Hepatocyte (in vitro differentiated cells): ENCODE results near the gene PLXNA2.

Experiments
- EZH2 ChIP-seq: fragments of 200-600 bp; sonication (generic); IDR thresholded peaks from 2 replicates; pipeline ENCODE4 v1.6.1; 2016; ENCODE audit warnings: antibody characterized with exemption, mild to moderate bottlenecking, borderline replicate concordance
- TF ChIP-seq, protein P1 (sequence below): fragments of 200-600 bp; sonication (generic); IDR thresholded peaks from 2 replicates; pipeline ENCODE4 v1.5.1; 2016; ENCODE audit warnings: antibody characterized with exemption, mild to moderate bottlenecking; ENCODE audit not compliant: poor library complexity

DNA sequence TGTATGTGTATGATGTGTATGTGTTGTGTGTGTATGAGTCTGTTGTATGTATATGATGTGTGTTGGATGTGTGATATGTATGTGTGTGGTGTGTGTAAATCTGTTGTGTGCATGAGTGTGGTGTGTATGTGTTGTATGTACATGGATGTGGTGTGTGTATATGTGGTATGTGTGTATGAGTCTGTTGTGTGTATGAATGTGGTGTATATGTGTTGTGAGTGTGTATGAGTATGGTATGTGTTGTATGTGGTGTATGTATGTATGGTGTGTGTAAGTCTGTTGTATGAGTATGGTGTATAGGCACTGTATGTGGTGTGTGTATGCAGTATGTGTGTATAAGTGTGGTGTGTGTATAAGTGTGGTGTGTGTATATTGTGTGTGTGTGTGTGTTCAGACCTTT lies 95.0 kb downstream of the PLXNA2 start:
- TF ChIP-seq, protein P1, sequence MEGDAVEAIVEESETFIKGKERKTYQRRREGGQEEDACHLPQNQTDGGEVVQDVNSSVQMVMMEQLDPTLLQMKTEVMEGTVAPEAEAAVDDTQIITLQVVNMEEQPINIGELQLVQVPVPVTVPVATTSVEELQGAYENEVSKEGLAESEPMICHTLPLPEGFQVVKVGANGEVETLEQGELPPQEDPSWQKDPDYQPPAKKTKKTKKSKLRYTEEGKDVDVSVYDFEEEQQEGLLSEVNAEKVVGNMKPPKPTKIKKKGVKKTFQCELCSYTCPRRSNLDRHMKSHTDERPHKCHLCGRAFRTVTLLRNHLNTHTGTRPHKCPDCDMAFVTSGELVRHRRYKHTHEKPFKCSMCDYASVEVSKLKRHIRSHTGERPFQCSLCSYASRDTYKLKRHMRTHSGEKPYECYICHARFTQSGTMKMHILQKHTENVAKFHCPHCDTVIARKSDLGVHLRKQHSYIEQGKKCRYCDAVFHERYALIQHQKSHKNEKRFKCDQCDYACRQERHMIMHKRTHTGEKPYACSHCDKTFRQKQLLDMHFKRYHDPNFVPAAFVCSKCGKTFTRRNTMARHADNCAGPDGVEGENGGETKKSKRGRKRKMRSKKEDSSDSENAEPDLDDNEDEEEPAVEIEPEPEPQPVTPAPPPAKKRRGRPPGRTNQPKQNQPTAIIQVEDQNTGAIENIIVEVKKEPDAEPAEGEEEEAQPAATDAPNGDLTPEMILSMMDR = no peak
- TF ChIP-seq EZH2 = no peak
